Measurements from ENCODE around the gene CD38.

DNA sequence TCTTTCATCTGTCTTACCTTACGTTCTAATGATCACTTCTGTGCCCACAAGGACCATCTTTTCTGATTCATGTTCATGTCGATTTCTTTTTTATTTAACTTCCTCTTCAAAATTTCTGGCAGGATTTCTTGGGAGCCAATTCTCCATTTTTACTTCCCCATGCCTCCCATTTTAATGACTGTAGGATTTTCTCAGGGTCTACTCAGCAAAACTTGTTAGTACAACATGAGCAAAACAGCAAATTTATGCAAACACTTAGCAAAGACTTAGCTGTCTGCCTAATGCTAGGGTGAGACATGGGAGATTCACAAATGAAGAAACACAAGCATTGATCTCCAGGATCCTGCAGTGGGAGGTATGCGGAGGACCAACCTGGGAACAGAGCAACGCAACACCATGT lies 5.5 kb downstream of the CD38 start:
- no peak for TF ChIP-seq EZH2 (IDR thresholded peaks at IDR 0.05)
- no peak for TF ChIP-seq CTCF (IDR thresholded peaks at IDR 0.05)

Measured in neural progenitor cell (in vitro differentiated cells).